Body of pancreas (tissue), 4 donors: ENCODE results near the gene HNRNPL. TPM values are rescaled to one million over a fixed set of nuclear protein-coding genes. Genes with fewer than 3 reads are reported as not detected.

ENCODE experiments used
- ATAC-seq: fragments of 150-250 bp; one replicate; pipeline ENCODE4 v1.9.1; 2016
- DNase-seq, 4 donors: peaks; one replicate each; pipeline ENCODE4 v3.0.0-alpha.2; 2019
- H3K27ac ChIP-seq, 4 donors: fragments of 200-600 bp; sonication (generic); 1 replicate in 3 of 4; 2 replicates in 1 of 4; pipeline versions ENCODE4 v1.5.1 to v1.6.1; 2016 to 2019; ENCODE audit warnings: mild to moderate bottlenecking in 1 of 4, mixed read lengths in 1 of 4, moderate library complexity in 1 of 4
- H3K27me3 ChIP-seq, 2 donors: fragments of 200-600 bp; sonication (generic); one replicate each; pipeline ENCODE4 v1.6.0; 2016; ENCODE audit warnings: mild to moderate bottlenecking in 1 of 2
- H3K36me3 ChIP-seq, 2 donors: fragments of 200-600 bp; sonication (generic); replicated peaks in 1 of 2; 2 replicates each; pipeline ENCODE4 v1.5.1; 2016; ENCODE audit warnings: low read depth in 2 of 2; ENCODE audit not compliant: insufficient read depth in 1 of 2
- H3K4me1 ChIP-seq: fragments of 200-600 bp; sonication (generic); one replicate; pipeline ENCODE4 v1.6.0; 2016
- H3K4me3 ChIP-seq, 2 donors: fragments of 200-600 bp; sonication (generic); 1 replicate in 1 of 2; 2 replicates in 1 of 2; pipeline ENCODE4 v1.5.1; 2016 to 2019
- H3K9me3 ChIP-seq, 3 donors: fragments of 200-600 bp; sonication (generic); 1 replicate in 2 of 3; 2 replicates in 1 of 3; pipeline ENCODE4 v1.5.1; 2016
- POLR2A ChIP-seq, 3 donors: fragments of 450-650 bp; IDR thresholded peaks; one replicate each; pipeline ENCODE4 v1.6.1; 2016; ENCODE audit warnings: antibody characterized with exemption in 3 of 3, mild to moderate bottlenecking in 2 of 3
- WGBS, 2 donors: methylation state at CpG; one replicate each; pipeline ENCODE4 v1.1.5; 2017; 5-methylcytosine and 5-hydroxymethylcytosine counted together
- intact Hi-C: fragments of 100-400 bp; cut with DNase I; formaldehyde crosslinking; loops from one replicate; pipeline ENCODE4 v1.15.1; 2023
- total RNA-seq, 2 donors: library from RNA; depleted of rRNA; stranded (reverse); fragments of >200 nt; gene quantifications; one replicate each; pipeline ENCODE4 v1.1.0, GENCODE V29; 2016
- TF ChIP-seq, protein P1 (sequence below), 7 experiments: fragments of 450-650 bp in 4 of 7; fragments of 200-600 bp in 3 of 7; sonication (generic) in 3 of 7; IDR thresholded peaks; one replicate each; pipeline ENCODE4 v1.5.1; 2016 to 2019; ENCODE audit warnings: antibody characterized with exemption in 7 of 7

Gene HNRNPL
- total RNA-seq, 2 donors from 2014 or later = 80.4 to 139 TPM

GRCh38 chr19:38836159-38836982, 13.4 kb downstream of the HNRNPL start:
- no peak for ATAC-seq
- no peak for TF ChIP-seq POLR2A (IDR thresholded peaks at IDR 0.05)
- TF ChIP-seq, protein P1, sequence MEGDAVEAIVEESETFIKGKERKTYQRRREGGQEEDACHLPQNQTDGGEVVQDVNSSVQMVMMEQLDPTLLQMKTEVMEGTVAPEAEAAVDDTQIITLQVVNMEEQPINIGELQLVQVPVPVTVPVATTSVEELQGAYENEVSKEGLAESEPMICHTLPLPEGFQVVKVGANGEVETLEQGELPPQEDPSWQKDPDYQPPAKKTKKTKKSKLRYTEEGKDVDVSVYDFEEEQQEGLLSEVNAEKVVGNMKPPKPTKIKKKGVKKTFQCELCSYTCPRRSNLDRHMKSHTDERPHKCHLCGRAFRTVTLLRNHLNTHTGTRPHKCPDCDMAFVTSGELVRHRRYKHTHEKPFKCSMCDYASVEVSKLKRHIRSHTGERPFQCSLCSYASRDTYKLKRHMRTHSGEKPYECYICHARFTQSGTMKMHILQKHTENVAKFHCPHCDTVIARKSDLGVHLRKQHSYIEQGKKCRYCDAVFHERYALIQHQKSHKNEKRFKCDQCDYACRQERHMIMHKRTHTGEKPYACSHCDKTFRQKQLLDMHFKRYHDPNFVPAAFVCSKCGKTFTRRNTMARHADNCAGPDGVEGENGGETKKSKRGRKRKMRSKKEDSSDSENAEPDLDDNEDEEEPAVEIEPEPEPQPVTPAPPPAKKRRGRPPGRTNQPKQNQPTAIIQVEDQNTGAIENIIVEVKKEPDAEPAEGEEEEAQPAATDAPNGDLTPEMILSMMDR (IDR thresholded peaks at IDR 0.05) = no peak
- no peaks in the 10 kb centered on the region for H3K27me3 ChIP-seq
- no peak for DNase-seq
- no peaks in the 10 kb centered on the region for H3K9me3 ChIP-seq
- 70 to 76% methylated on average over 7 to 8 of the region's 8 CpGs for WGBS, 2 donors
- H3K36me3 ChIP-seq = peaks cover 9 to 35% of the 10 kb centered on the region in 2 donors
- no peak overlapping the region for H3K4me3 ChIP-seq
- intact Hi-C loops = no loop called here
- peaks cover 71% of the 10 kb centered on the region for H3K4me1 ChIP-seq
- H3K27ac ChIP-seq = peak overlapping the region; percentile 23 to 66 (median 52)

GRCh38 chr19:38834590-38834989, 15.2 kb downstream of the HNRNPL start:
- intact Hi-C loops = no loop called here
- Histone ChIP-seq H3K27ac (peak overlapping the region in 1 of 4 donors; percentile 66), H3K36me3 (peaks cover 9 to 23% of the 10 kb centered on the region in 2 donors), H3K4me3 (no peak overlapping the region), H3K4me1 (peaks cover 71% of the 10 kb centered on the region), H3K27me3 (no peaks in the 10 kb centered on the region), H3K9me3 (no peaks in the 10 kb centered on the region)
- DNase-seq = no peak
- 93 to 97% methylated on average over 6 of the region's 6 CpGs for WGBS, 2 donors
- ATAC-seq = no peak
- TF ChIP-seq POLR2A (IDR thresholded peaks at IDR 0.05) = no peak
- TF ChIP-seq, protein P1 (IDR thresholded peaks at IDR 0.05) = no peak

- DNase-seq (no peak), ATAC-seq (no peak)
- Histone ChIP-seq H3K27ac (no peak overlapping the region), H3K27me3 (no peaks in the 10 kb centered on the region), H3K36me3 (peaks cover 9 to 21% of the 10 kb centered on the region in 2 donors), H3K4me1 (peaks cover 66% of the 10 kb centered on the region), H3K4me3 (no peak overlapping the region), H3K9me3 (no peaks in the 10 kb centered on the region)
- TF ChIP-seq, protein P1 (IDR thresholded peaks at IDR 0.05) = no peak
- no peak for TF ChIP-seq POLR2A (IDR thresholded peaks at IDR 0.05)
- intact Hi-C loops = no loop called here
- 91 to 94% methylated on average over 4 of the region's 4 CpGs for WGBS, 2 donors
These were observed 15.7 kb downstream of the HNRNPL start for GRCh38 chr19:38834104-38834490.

DNA sequence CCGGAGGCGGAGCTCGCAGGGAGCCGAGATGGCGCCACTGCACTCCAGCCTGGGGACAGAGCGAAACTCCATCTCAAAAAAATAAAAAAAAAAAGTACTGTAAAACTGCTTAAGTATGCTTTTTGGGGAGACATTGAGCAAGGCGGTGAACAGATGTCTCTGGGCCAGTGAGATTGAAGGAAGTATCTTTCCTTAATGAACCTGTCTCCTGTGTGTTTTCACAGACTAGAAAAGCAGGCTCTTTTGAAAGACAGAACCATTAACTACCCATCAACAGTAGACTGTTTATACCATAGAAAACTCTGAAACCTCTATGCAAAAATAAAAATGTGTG, 16.7 kb downstream of the HNRNPL start:
- no peaks in the 10 kb centered on the region for H3K9me3 ChIP-seq
- WGBS, 2 donors = 91% methylated on average over 7 of the region's 7 CpGs
- ATAC-seq (no peak), DNase-seq (no peak)
- no peak overlapping the region for H3K4me3 ChIP-seq
- H3K36me3 ChIP-seq = peaks cover 9 to 17% of the 10 kb centered on the region in 2 donors
- TF ChIP-seq, protein P1 (IDR thresholded peaks at IDR 0.05) = no peak
- TF ChIP-seq POLR2A (IDR thresholded peaks at IDR 0.05) = no peak
- H3K27me3 ChIP-seq = no peaks in the 10 kb centered on the region
- intact Hi-C loops = no loop called here
- H3K27ac ChIP-seq = peak overlapping the region in 2 of 4 donors; percentile 90 to 93
- H3K4me1 ChIP-seq = peaks cover 55% of the 10 kb centered on the region
